GM20000 (cell line): ENCODE results near the gene DEPP1.

ENCODE experiments used
- DNase-seq: peaks from one replicate; pipeline ENCODE4 v3.0.0; 2012; ENCODE audit warnings: low spot score
- CTCF ChIP-seq: IDR thresholded peaks from 2 replicates; pipeline ENCODE4 v1.5.1; 2012; ENCODE audit warnings: mild to moderate bottlenecking, control low read depth; ENCODE audit errors: extremely low read depth, missing control alignments

The DEPP1 gene

DNA sequence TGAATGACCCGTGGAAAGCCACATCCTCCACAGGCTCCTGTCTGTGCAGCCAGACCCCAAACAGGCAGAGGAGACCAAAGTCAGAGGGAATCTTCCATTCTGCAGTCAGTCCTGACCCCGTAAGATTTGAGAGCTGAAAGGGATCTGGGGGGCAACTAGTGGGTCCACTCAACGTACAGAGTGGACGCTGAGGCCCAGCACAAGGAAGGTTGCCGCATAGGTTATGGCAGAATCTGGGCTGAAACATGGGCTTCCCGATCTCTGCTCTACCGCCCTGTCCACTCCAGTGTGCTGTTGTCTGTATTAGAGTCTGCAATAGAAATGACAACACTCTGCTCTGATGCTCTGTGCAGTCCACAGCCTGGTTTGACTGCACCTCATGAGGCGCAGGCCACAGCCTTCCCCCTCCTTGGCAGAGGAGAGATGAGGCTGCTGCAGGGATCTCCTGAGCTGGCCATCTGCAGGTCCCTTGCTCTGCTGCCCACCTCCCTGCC is 14.2 kb upstream of the DEPP1 start:
- TF ChIP-seq CTCF: no peak

DNA sequence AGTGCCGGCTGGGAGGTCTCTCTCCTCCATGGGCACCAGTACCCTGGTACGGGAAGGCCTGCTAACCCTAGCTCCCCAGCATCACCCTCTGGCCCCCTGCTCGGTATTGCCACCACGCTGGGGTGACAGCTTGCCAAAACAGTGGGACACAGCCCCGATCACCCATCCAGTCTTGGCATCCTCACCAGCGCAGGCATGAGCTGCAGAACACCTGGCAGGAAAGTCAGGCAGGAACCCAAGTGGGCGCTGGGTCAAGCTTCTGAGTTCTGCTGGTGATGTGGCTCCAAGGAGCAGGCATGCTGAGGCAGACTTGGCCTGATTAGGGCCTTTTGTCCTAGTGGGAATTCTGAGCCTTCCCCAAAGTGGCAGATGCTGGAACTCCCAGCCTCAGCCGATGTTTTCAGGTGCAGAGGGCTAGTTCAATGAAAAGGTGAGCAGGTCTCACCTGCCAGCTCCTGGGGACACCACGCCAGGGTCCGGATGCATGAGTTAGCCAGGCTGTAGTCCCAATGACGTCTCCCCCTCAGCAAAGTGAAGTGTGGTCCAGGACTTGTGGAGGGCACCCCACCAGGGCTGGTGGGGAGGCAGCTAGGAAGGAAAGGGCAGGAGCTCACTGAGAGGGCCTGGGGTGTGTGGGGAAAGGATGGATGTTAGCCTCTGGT is 13.6 kb upstream of the DEPP1 start:
- no peak for DNase-seq
- no peak for TF ChIP-seq CTCF

More for the DNA sequence above, 14.2 kb upstream of the DEPP1 start:
- DNase-seq: no peak

DNA sequence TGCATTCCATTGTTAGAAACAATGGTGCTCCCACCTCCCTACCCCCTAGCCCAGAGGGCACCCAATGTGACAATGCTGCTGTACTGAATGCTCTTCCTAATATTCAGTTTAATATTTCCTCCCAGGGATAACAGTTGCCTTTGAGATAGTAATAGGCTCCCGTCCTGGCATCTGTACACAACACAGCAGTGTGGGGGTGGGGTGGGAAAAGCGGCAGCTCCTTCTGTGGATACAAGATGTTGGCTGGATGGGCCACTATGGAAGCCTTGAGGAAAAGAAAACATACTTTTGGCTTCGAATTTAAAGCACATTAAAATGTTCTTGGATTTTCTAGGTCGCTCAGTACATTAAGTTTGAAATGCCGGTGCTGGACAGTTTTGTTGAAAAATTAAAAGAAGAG is 13.0 kb upstream of the DEPP1 start:
- TF ChIP-seq CTCF: no peak
- no peak for DNase-seq

- DNase-seq: no peak
- TF ChIP-seq CTCF: no peak
Measured at GRCh38 chr10:44990965-44991364, 12.4 kb upstream of the DEPP1 start.

DNA sequence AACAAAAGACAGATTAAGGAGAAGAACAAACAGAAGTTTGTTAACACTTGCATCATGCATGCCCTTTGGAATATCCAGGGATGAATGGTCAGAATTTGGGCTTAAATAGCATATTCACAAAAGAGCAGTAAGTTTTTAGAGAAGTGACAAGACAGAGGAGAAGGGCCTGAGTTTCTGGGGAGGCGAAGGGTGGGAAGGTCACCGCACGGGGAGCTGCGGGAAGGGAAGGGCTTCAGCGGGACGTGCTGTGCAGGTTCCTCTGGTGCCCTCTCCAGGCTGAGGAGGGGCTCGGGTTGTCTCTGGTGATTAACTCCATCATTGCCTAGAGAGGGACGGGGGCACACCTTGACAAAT is 11.7 kb upstream of the DEPP1 start:
- DNase-seq: no peak
- TF ChIP-seq CTCF: no peak

- TF ChIP-seq CTCF: no peak
- DNase-seq: no peak
Measured at GRCh38 chr10:44989597-44990301, 11.1 kb upstream of the DEPP1 start.

DNA sequence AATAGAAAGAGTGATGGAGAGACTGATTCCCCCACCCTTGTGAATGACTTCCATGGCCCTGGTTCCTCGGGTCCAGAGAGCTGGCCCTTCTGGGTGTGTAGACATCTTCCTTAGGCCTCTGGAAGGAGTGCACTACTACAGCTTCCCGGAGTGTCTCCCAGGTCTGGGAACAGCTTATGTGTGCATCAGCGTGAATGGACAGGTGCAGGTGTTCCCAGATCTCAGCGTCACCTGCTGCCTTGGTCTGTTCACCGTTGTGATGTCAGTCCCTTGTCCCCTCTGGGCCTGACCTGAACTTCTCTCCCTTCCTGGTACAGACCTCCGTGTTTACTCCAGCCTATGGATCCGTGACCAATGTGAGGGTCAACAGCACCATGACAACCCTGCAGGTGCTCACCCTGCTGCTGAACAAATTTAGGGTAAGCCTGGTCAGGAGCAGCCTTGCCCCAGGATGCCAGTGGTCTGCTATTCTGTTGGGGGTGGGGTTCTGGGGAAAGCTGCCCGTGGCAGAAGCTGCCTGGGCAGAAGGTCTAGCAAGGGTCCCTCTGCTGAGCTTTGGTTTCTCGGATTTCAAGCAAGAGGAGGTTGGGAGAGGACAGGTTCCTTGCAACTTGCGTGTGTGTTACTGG is 10.5 kb upstream of the DEPP1 start:
- no peak for TF ChIP-seq CTCF
- DNase-seq: no peak
